Ectodermal cell (in vitro differentiated cells): ENCODE data around the gene GRK3.

Experiments used
- H3K27ac ChIP-seq: 2 replicates; pipeline ENCODE4 v1.7.0; 2013; ENCODE audit warnings: mild to moderate bottlenecking, low read depth, low read length; ENCODE audit not compliant: insufficient read depth, poor library complexity, severe bottlenecking
- H3K27me3 ChIP-seq: 2 replicates; pipeline ENCODE4 v1.7.0; 2013; ENCODE audit warnings: mild to moderate bottlenecking, low read length; ENCODE audit not compliant: insufficient read depth, control insufficient read depth, poor library complexity, severe bottlenecking
- H3K36me3 ChIP-seq: one replicate; pipeline ENCODE4 v1.7.0; 2013; ENCODE audit warnings: low read length; ENCODE audit not compliant: control insufficient read depth, insufficient read depth
- H3K4me1 ChIP-seq: one replicate; pipeline ENCODE4 v1.7.0; 2013; ENCODE audit warnings: low read length; ENCODE audit not compliant: control insufficient read depth, insufficient read depth
- H3K4me3 ChIP-seq: 2 replicates; pipeline ENCODE4 v1.7.0; 2013; ENCODE audit warnings: low read depth, low read length, control low read depth; ENCODE audit not compliant: insufficient read depth
- H3K9me3 ChIP-seq: 2 replicates; pipeline ENCODE4 v1.7.0; 2013; ENCODE audit warnings: mild to moderate bottlenecking, low read length, moderate library complexity; ENCODE audit not compliant: control insufficient read depth
- WGBS, 2 experiments: methylation state at CpG; one replicate each; pipeline ENCODE4 v1.1.7; 2013; ENCODE audit warnings: missing lambda C conversion rate in 2 of 2; 5-methylcytosine and 5-hydroxymethylcytosine counted together

The GRK3 gene

GRCh38 chr22:25692397-25693267 is 128.2 kb downstream of the GRK3 start:
- Histone ChIP-seq H3K4me1 (no peaks in the 10 kb centered on the region), H3K9me3 (no peaks in the 10 kb centered on the region), H3K36me3 (no peaks in the 10 kb centered on the region), H3K27ac (no peak overlapping the region), H3K4me3 (no peak overlapping the region), H3K27me3 (no peaks in the 10 kb centered on the region)
- 95 to 97% methylated on average over 15 of the region's 15 CpGs for WGBS, 2 experiments

DNA sequence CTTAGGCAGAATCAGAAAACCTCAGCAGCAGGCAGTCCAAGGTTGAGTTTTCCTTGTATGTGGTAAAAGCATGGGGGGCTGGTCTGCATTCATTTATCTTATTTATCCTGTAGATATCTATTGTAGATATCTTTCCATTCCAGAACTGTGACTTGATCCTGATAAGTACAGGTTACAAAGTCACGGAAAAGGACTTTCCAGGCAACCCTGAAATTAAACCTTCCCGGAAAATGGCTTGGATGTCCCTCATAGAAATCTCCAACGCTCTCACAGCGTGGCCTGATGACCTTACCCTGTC is 128.7 kb downstream of the GRK3 start:
- Histone ChIP-seq H3K36me3 (no peaks in the 10 kb centered on the region), H3K4me3 (no peak overlapping the region), H3K27ac (no peak overlapping the region), H3K4me1 (no peaks in the 10 kb centered on the region), H3K9me3 (no peaks in the 10 kb centered on the region), H3K27me3 (no peaks in the 10 kb centered on the region)
- 92 to 94% methylated on average over 4 of the region's 4 CpGs for WGBS, 2 experiments

- WGBS, 2 experiments: 92% methylated on average over 16 of the region's 16 CpGs
- no peaks in the 10 kb centered on the region for H3K9me3 ChIP-seq
- no peaks in the 10 kb centered on the region for H3K36me3 ChIP-seq
Measured at GRCh38 chr22:25694196-25694907, 129.9 kb downstream of the GRK3 start.

DNA sequence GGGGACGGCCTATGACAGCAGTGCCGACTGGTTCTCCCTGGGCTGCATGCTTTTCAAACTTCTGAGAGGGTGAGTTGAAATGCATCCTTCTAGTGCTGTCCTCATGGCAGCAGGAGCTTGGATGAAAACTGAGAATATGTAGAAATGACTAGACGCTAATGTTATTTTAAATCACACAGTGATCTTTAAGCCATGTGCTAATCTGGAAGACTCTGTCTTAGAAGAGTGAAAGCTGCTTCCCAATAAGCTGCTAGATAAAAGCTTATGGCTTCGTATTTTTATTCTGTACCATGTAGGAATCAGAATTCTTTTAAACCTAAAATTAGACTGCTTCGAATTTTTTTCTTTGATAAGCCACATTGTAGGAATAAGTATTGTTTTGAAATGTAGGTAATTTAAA is 130.7 kb downstream of the GRK3 start:
- H3K36me3 ChIP-seq: no peaks in the 10 kb centered on the region
- H3K4me3 ChIP-seq: no peak overlapping the region
- H3K9me3 ChIP-seq: no peaks in the 10 kb centered on the region
- H3K4me1 ChIP-seq: no peaks in the 10 kb centered on the region
- 95 to 97% methylated on average over 4 to 5 of the region's 5 CpGs for WGBS, 2 experiments
- no peak overlapping the region for H3K27ac ChIP-seq
- H3K27me3 ChIP-seq: no peaks in the 10 kb centered on the region

More at GRCh38 chr22:25694196-25694907, 129.9 kb downstream of the GRK3 start:
- Histone ChIP-seq H3K4me1 (no peaks in the 10 kb centered on the region), H3K27ac (no peak overlapping the region), H3K27me3 (no peaks in the 10 kb centered on the region), H3K4me3 (no peak overlapping the region)

DNA sequence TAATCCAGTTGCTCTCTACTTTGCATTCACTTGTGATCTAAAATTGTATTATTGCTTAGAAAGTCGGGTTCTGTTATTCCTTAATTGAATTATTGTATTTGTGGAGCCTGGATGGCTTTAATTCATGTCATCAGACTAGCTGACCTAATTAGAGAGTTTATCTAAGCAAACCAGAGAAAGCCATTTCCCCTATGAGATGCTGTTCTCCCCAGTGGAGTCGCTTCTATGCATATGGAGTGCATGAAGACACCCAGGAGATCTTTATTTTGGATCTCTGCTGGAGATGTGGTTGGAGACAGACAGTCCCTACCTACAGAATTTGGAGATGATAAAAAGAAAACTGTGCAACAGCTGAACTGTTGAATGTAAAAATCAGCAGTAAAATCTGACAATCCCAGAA is 132.3 kb downstream of the GRK3 start:
- no peaks in the 10 kb centered on the region for H3K27me3 ChIP-seq
- no peak overlapping the region for H3K27ac ChIP-seq
- WGBS, 2 experiments: 86 to 93% methylated on average over 2 of the region's 2 CpGs
- H3K4me3 ChIP-seq: no peak overlapping the region
- H3K9me3 ChIP-seq: no peaks in the 10 kb centered on the region
- H3K36me3 ChIP-seq: no peaks in the 10 kb centered on the region
- H3K4me1 ChIP-seq: no peaks in the 10 kb centered on the region

- Histone ChIP-seq H3K9me3 (no peaks in the 10 kb centered on the region), H3K27me3 (no peaks in the 10 kb centered on the region), H3K36me3 (no peaks in the 10 kb centered on the region), H3K27ac (no peak overlapping the region), H3K4me1 (no peaks in the 10 kb centered on the region), H3K4me3 (no peak overlapping the region)
- 88 to 94% methylated on average over 5 of the region's 5 CpGs for WGBS, 2 experiments
Measured at GRCh38 chr22:25697181-25697664, 132.7 kb downstream of the GRK3 start.

DNA sequence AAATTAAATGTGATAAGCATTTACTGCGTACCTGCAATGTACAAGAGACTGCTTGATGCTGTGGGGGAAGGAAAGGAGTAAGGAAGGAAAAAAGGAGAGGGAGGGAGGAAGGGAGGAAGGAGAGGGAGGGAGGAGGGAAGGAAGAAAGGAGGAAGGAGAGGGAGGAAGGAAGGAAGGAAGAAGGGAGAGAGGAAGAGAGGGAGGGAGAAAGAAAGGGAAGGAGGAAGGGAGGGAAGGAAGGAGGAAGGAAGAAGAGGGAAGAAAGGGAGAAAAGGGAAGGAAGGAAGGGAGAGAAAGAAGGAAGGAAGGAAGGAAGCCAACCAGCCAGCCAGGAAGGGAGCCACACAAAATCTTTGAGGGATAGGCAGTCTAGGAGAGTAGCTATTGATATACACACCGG is 133.5 kb downstream of the GRK3 start:
- Histone ChIP-seq H3K4me1 (no peaks in the 10 kb centered on the region), H3K9me3 (no peaks in the 10 kb centered on the region), H3K27ac (no peak overlapping the region), H3K4me3 (no peak overlapping the region), H3K27me3 (no peaks in the 10 kb centered on the region), H3K36me3 (no peaks in the 10 kb centered on the region)
- WGBS, 2 experiments: 95 to 96% methylated on average over 2 of the region's 2 CpGs

- Histone ChIP-seq H3K27me3 (no peaks in the 10 kb centered on the region), H3K9me3 (no peaks in the 10 kb centered on the region)
- 90 to 91% methylated on average over 7 of the region's 7 CpGs for WGBS, 2 experiments
Measured at GRCh38 chr22:25698461-25698860, 134.0 kb downstream of the GRK3 start.

DNA sequence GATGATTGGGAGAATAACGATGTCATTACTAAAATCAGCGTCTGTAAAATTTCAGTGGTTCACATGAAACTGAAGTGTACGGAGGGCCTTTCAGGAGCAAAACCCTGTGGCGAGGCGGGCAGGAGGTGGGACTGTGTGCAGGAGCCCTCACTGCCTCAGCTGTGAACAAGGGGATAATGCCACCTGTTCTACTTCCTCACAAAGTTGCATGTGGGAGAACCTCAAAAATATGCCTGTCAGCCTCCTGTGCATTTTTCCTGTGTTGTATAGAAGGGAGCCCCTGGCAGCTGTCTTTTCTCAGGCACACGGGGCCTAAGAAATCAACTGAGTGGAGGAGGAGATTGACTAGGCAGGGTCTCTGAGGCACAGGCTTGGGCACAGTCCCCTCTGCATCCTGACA is 134.5 kb downstream of the GRK3 start:
- no peaks in the 10 kb centered on the region for H3K36me3 ChIP-seq
- no peak overlapping the region for H3K27ac ChIP-seq
- no peaks in the 10 kb centered on the region for H3K27me3 ChIP-seq
- H3K9me3 ChIP-seq: no peaks in the 10 kb centered on the region
- no peak overlapping the region for H3K4me3 ChIP-seq
- 94 to 95% methylated on average over 6 of the region's 6 CpGs for WGBS, 2 experiments
- no peaks in the 10 kb centered on the region for H3K4me1 ChIP-seq

More at GRCh38 chr22:25698461-25698860, 134.0 kb downstream of the GRK3 start:
- Histone ChIP-seq H3K4me3 (no peak overlapping the region), H3K27ac (no peak overlapping the region), H3K4me1 (no peaks in the 10 kb centered on the region), H3K36me3 (no peaks in the 10 kb centered on the region)

- Histone ChIP-seq H3K36me3 (no peaks in the 10 kb centered on the region), H3K27ac (no peak overlapping the region), H3K4me1 (no peaks in the 10 kb centered on the region), H3K9me3 (no peaks in the 10 kb centered on the region), H3K27me3 (no peaks in the 10 kb centered on the region), H3K4me3 (no peak overlapping the region)
- 78 to 82% methylated on average over 13 of the region's 13 CpGs for WGBS, 2 experiments
Measured at GRCh38 chr22:25701056-25701780, 136.7 kb downstream of the GRK3 start.
